ENCODE data around the gene FKBP4.

Gene FKBP4

DNA sequence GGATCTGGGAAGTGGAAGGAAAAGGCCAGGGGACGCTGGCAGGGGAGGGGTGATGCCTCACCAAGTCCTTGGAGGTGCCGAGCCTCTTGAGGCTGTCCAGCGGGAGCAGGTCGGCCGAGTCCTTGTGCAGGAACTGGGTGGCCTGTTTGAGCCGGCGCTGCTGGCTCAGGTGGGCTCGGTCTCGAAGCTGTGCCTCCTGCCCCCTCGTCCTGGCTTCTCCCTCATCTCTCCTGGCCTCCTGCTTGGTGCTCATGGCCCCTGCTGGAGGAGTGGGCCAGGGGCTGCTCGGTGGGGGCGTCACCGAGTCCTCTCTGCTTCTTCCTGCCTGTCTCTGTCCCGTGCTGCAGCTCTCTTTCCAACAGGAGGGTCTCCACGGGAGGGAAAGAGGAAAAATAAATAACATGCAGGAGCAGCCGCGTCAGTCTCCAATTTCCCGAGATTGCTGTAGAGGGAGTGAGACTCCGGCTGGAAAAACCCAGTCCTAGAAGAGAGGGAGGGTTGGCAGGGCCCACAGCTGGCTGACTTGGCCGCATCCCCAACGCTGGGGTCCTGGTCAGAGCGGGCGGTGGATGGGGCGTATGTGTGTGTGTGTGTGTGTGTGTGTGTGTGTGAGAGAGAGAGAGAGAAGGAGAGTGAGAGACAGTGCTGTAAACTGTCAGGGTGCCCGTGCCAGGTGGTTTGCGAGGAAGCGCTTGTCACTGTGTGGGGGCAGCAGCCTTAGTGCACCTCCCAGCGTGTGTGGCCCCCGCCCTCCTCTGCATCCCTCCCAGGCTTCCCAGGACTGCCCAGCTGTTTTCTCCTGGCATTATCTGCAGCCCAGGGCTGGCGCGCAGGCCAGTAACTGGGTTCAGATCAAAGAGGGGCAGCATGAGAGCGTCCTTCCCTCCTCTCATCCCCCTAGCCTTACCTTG lies 40.1 kb downstream of the FKBP4 start, which contains the start of gene NRIP2:
Gene NRIP2, minus strand, starts transcription at position 455 of the 911 bp plus-strand sequence. Its CDS starts 52 bp downstream, at position 403.
- DNase-seq (ENCODE audit: low read depth), result no peak
- TF ChIP-seq, protein P1, sequence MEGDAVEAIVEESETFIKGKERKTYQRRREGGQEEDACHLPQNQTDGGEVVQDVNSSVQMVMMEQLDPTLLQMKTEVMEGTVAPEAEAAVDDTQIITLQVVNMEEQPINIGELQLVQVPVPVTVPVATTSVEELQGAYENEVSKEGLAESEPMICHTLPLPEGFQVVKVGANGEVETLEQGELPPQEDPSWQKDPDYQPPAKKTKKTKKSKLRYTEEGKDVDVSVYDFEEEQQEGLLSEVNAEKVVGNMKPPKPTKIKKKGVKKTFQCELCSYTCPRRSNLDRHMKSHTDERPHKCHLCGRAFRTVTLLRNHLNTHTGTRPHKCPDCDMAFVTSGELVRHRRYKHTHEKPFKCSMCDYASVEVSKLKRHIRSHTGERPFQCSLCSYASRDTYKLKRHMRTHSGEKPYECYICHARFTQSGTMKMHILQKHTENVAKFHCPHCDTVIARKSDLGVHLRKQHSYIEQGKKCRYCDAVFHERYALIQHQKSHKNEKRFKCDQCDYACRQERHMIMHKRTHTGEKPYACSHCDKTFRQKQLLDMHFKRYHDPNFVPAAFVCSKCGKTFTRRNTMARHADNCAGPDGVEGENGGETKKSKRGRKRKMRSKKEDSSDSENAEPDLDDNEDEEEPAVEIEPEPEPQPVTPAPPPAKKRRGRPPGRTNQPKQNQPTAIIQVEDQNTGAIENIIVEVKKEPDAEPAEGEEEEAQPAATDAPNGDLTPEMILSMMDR (IDR thresholded peaks at IDR 0.05; ENCODE audit: control insufficient read depth, extremely low read depth, insufficient read depth), result no peak
- H3K4me3 ChIP-seq (ENCODE audit: low read depth, low read length), result no peak within 1 kb of the TSS

DNA sequence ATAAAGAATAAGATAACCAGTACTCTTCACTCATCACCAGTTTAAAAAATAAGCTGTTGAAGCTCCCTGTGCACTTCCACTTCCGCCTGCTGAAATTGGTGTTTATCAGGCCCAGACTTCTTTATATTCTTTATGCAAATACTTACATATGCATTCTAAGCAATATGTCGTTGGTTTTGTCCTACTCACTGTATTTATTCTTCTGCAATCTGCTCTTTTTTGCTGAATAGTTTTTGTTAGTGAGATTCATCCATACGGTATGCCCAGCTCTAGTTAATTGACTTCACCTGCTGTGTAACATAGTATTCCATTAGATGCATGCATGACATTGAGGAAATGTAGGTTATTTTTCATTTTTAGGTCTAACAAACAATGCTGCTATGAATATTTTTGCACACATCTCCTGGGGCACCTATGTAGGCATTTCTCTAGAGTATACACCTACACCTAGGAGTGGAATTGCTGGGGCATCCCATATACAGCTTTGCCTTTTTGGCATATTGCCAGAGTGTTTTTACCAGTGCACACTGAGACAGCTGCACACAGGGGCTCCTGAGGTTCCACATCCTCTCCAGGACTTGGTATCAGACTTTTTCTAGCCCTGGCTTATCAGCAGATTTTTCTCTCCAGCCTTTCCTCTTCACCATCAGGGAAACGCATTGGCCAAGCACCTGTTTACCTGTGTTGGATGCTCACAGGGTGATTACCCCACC lies 41.1 kb downstream of the FKBP4 start:
- no peak for DNase-seq (ENCODE audit: low read depth)
- TF ChIP-seq, protein P1 (IDR thresholded peaks at IDR 0.05; ENCODE audit: control insufficient read depth, extremely low read depth, insufficient read depth), result no peak
- no peak overlapping the region for H3K4me3 ChIP-seq (ENCODE audit: low read depth, low read length)

DNA sequence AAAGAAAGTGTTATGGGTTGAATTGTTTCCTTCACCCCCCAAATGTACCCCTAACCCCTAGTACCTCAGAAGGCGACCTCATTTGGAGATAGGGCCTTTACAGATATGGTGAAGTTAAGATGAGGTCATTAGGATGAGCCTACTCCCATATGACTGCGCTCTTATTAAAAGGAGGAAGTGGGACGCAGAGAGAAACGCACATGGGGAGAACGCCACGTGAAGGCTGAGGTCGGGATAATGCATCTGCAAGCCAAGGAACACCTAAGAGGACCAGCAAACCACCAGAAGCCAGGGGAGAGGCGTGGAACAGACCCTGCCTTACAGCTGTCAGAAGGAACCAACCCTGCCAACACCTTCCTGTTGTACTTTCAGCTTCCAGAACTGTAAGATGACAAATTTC lies 41.8 kb downstream of the FKBP4 start:
- TF ChIP-seq, protein P1 (IDR thresholded peaks at IDR 0.05; ENCODE audit: control insufficient read depth, extremely low read depth, insufficient read depth), result no peak
- H3K4me3 ChIP-seq (ENCODE audit: low read depth, low read length), result no peak overlapping the region
- no peak for DNase-seq (ENCODE audit: low read depth)

DNA sequence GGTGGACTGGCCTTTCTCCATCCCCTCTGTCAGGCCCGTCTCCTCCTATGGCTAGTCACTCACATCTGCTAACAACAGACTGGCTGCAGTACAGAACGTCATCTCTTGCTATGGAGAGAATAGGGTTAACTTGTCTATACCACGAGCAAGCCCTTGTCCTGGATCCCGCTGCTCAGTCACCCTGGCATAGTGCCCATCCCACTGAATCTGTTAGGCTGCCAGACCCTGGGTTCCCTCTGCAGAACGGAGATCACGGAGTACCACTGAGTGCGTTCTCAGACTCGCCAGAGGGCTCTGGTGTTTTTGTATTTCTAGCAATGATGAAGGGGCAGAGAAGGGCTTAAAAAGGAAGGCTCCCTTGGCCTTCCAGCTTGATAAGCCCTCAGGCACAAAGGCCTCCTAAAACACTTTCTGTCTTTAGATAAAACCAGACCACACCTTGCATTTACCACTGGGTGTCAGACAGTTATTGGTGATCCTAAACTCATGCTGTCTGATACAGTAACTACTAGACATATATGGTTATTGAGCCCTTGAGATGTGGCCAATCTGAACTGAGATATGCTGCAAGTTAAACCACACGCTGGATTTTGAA lies 46.4 kb downstream of the FKBP4 start:
- H3K4me3 ChIP-seq (ENCODE audit: low read depth, low read length), result no peak overlapping the region
- TF ChIP-seq, protein P1 (IDR thresholded peaks at IDR 0.05; ENCODE audit: control insufficient read depth, extremely low read depth, insufficient read depth), result no peak
- DNase-seq (ENCODE audit: low read depth), result no peak

DNA sequence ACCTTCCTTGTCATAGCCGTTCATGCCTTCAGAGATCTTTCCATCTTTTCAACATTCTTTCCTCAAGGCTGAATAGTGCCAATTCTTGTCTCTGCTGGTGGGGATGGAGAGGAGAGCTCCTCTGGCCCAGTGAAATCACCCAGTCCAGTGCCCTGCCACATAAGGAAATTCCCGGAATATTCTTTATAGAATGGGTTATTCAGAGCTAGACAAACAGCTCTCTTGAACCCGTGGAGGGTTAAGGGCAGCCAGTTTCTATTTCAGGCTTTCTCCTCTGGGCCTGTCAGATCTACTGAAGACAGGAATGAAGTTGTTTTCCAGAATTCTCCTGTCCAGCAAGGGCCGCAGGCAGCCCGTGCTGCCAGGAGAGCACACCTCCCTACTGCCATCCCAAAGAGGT lies 48.2 kb downstream of the FKBP4 start:
- no peak overlapping the region for H3K4me3 ChIP-seq (ENCODE audit: low read depth, low read length)
- DNase-seq (ENCODE audit: low read depth), result no peak
- TF ChIP-seq, protein P1 (IDR thresholded peaks at IDR 0.05; ENCODE audit: control insufficient read depth, extremely low read depth, insufficient read depth), result no peak

DNA sequence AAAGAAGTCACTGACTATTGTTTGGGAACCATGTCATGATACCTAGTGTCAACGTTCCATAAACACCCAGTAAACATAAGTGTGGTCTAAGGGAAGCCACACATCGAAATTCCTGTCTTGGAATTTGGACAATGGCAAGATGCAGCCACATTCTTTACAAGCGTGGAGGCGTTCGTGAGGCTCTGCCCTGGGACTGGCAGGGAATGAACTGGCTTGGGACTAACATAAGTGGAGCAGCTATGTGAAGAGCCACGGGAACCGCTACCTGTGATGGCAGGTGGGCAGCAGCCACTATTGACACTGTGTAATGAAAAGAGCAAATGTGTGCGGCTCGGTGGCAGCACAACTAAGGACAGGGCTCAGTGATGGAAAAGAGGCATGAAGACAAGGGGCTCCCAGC lies 50.0 kb downstream of the FKBP4 start:
- no peak for DNase-seq (ENCODE audit: low read depth)
- H3K4me3 ChIP-seq (ENCODE audit: low read depth, low read length), result no peak overlapping the region
- TF ChIP-seq, protein P1 (IDR thresholded peaks at IDR 0.05; ENCODE audit: control insufficient read depth, extremely low read depth, insufficient read depth), result no peak

Measured in LNCaP clone FGC (cell line).